GM23338 (cell line): Measurements from ENCODE around the gene SLC13A5. TPM values are rescaled to one million over a fixed set of nuclear protein-coding genes. Genes with fewer than 3 reads are reported as not detected.
A peak's percentile ranks its signal among the peaks of the same experiment; 100 is the strongest.

Experiments
- ATAC-seq: fragments of 200-7000 bp; cut with Tn5 transposase; 3 replicates; pipeline ENCODE4 v1.9.1; 2020
- DNase-seq: peaks from one replicate; pipeline ENCODE4 v3.0.0-alpha.2; 2015; ENCODE audit warnings: low spot score
- H2AFZ ChIP-seq: fragments of 200-600 bp; sonication (generic); 2 replicates; pipeline ENCODE4 v1.8.0; 2016; ENCODE audit warnings: antibody characterized with exemption, mild to moderate bottlenecking, moderate library complexity
- H3F3A ChIP-seq: fragments of 200-600 bp; sonication (generic); replicated peaks from 2 replicates; pipeline ENCODE4 v1.8.0; 2017; ENCODE audit warnings: antibody characterized with exemption, mixed run types, low read depth
- H3K27ac ChIP-seq: fragments of 200-600 bp; sonication (generic); 2 replicates; pipeline ENCODE4 v1.6.1; 2016; ENCODE audit warnings: low read depth
- H3K27me3 ChIP-seq: fragments of 200-600 bp; sonication (generic); 2 replicates; pipeline ENCODE4 v1.8.0; 2016; ENCODE audit warnings: mild to moderate bottlenecking, mixed run types, moderate library complexity; ENCODE audit not compliant: insufficient read depth
- H3K36me3 ChIP-seq: fragments of 200-600 bp; sonication (generic); 2 replicates; pipeline ENCODE4 v1.8.0; 2016; ENCODE audit warnings: mild to moderate bottlenecking; ENCODE audit not compliant: insufficient read depth
- H3K4me1 ChIP-seq: fragments of 200-600 bp; sonication (generic); 2 replicates; pipeline ENCODE4 v1.8.0; 2016; ENCODE audit warnings: mild to moderate bottlenecking, moderate library complexity; ENCODE audit not compliant: insufficient read depth
- H3K4me2 ChIP-seq: fragments of 200-600 bp; sonication (generic); 2 replicates; pipeline ENCODE4 v1.7.1; 2017; ENCODE audit warnings: mixed run types
- H3K4me3 ChIP-seq: fragments of 200-600 bp; sonication (generic); 2 replicates; pipeline ENCODE4 v1.6.1; 2016; ENCODE audit warnings: mixed run types
- H3K79me2 ChIP-seq: fragments of 200-600 bp; sonication (generic); replicated peaks from 2 replicates; pipeline ENCODE4 v1.8.0; 2017; ENCODE audit warnings: mild to moderate bottlenecking; ENCODE audit not compliant: insufficient read depth
- H3K9me2 ChIP-seq: fragments of 200-600 bp; sonication (generic); 2 replicates; pipeline ENCODE4 v1.8.0; 2017; ENCODE audit not compliant: insufficient read depth
- H4K20me1 ChIP-seq: fragments of 200-600 bp; sonication (generic); replicated peaks from 2 replicates; pipeline ENCODE4 v1.8.0; 2017; ENCODE audit warnings: mild to moderate bottlenecking; ENCODE audit not compliant: insufficient read depth
- H3K27ac Mint-ChIP-seq: 2 replicates; pipeline ENCODE4 v1.8.0; 2020; ENCODE audit warnings: inconsistent platforms, mild to moderate bottlenecking, moderate library complexity, mixed read lengths
- H3K27me3 Mint-ChIP-seq: 3 replicates; pipeline ENCODE4 v1.8.0; 2022; ENCODE audit warnings: low read depth, mild to moderate bottlenecking, moderate library complexity, mixed read lengths, inconsistent platforms; ENCODE audit not compliant: insufficient read depth, poor library complexity
- H3K36me3 Mint-ChIP-seq: 3 replicates; pipeline ENCODE4 v1.8.0; 2021; ENCODE audit warnings: low read depth, mild to moderate bottlenecking, inconsistent platforms, moderate library complexity, mixed read lengths
- H3K4me1 Mint-ChIP-seq: 3 replicates; pipeline ENCODE4 v1.8.0; 2020; ENCODE audit warnings: mild to moderate bottlenecking, inconsistent platforms, mixed read lengths
- H3K4me3 Mint-ChIP-seq: 3 replicates; pipeline ENCODE4 v1.8.0; 2021; ENCODE audit warnings: moderate library complexity, mild to moderate bottlenecking, inconsistent platforms, mixed read lengths
- H3K9me3 Mint-ChIP-seq: 3 replicates; pipeline ENCODE4 v1.8.0; 2020; ENCODE audit warnings: moderate library complexity, mild to moderate bottlenecking, inconsistent platforms, mixed read lengths
- CREB1 ChIP-seq: fragments of 250-450 bp; sonication (Bioruptor Pico); IDR thresholded peaks from 2 replicates; pipeline ENCODE4 v1.5.0; 2020; ENCODE audit warnings: low read depth, mild to moderate bottlenecking, moderate library complexity
- ETS1 ChIP-seq: IDR thresholded peaks from 2 replicates; pipeline ENCODE4 v1.6.1; 2016; ENCODE audit warnings: antibody characterized with exemption
- EZH2 ChIP-seq: fragments of 200-600 bp; sonication (generic); IDR thresholded peaks from one replicate; pipeline ENCODE4 v1.8.0; 2017; ENCODE audit warnings: antibody characterized with exemption, mild to moderate bottlenecking, low read depth; ENCODE audit not compliant: unreplicated experiment
- JUNB ChIP-seq: IDR thresholded peaks from one replicate; pipeline ENCODE4 v1.6.1; 2016; ENCODE audit warnings: antibody characterized with exemption; ENCODE audit not compliant: unreplicated experiment
- NANOG ChIP-seq: IDR thresholded peaks from 2 replicates; pipeline ENCODE4 v1.6.1; 2016; ENCODE audit warnings: antibody characterized with exemption, borderline replicate concordance
- POLR2AphosphoS5 ChIP-seq: IDR thresholded peaks from 2 replicates; pipeline ENCODE4 v1.6.1; 2016; ENCODE audit warnings: antibody characterized with exemption, low read depth
- STAT1 ChIP-seq: IDR thresholded peaks from one replicate; pipeline ENCODE4 v1.6.1; 2016; ENCODE audit warnings: antibody characterized with exemption; ENCODE audit not compliant: unreplicated experiment
- ZNF462 ChIP-seq: fragments of 250-450 bp; sonication (Bioruptor Pico); IDR thresholded peaks from 2 replicates; pipeline ENCODE4 v1.5.0; 2020; ENCODE audit warnings: mild to moderate bottlenecking, moderate library complexity
- polyA plus RNA-seq: library from polyadenylated mRNA; unstranded; fragments of >200 nt; fragmentation: Nextera tagmentation; extraction: Ambion mirVana; gene quantifications from 2 replicates; pipeline ENCODE4 v1.2.1, GENCODE V29; 2016
- total RNA-seq: library from RNA; depleted of rRNA; stranded (reverse); fragments of >200 nt; shearing (Covaris generic); gene quantifications from 2 replicates; pipeline ENCODE4 v1.2.3, GENCODE V29; 2014

Gene SLC13A5
- total and polyA plus RNA-seq, 2 experiments from 2014 or later = 1.2 to 2.3 TPM

- Mint-ChIP-seq H3K27ac (peak overlapping the region; percentile 74; the same call in 1 of the 2 replicates), H3K27me3 (peaks cover 19% of the 10 kb centered on the region), H3K36me3 (peaks cover 27% of the 10 kb centered on the region), H3K9me3 (no peaks in the 10 kb centered on the region; the same call in 2 of the 3 replicates), H3K4me3 (peak overlapping the region; percentile 55), H3K4me1 (peaks cover 18% of the 10 kb centered on the region)
- peaks cover 21% of the 10 kb centered on the region for H3K36me3 ChIP-seq
- ATAC-seq (no peak), DNase-seq (no peak)
- H3K79me2 ChIP-seq = peaks cover 30% of the 10 kb centered on the region
- H3F3A ChIP-seq = peaks cover 7% of the 10 kb centered on the region; the same call in 1 of the 2 replicates
- H3K4me2 ChIP-seq = no peak overlapping the region
- H3K9me2 ChIP-seq = no peaks in the 10 kb centered on the region
- peaks cover 3% of the 10 kb centered on the region; the same call in 1 of the 2 replicates for H4K20me1 ChIP-seq
- no peaks in the 10 kb centered on the region for H3K27me3 ChIP-seq
- H3K4me3 ChIP-seq = no peak overlapping the region
- H2AFZ ChIP-seq = no peak overlapping the region
- no peak for TF ChIP-seq STAT1
- TF ChIP-seq ETS1 = no peak
- no peak for TF ChIP-seq JUNB
- no peak for TF ChIP-seq ZNF462
- no peak for TF ChIP-seq NANOG
- TF ChIP-seq POLR2AphosphoS5 = no peak
- no peak for TF ChIP-seq EZH2
- no peak for TF ChIP-seq CREB1 (CRISPR knock-in tag)
- no peak overlapping the region for H3K27ac ChIP-seq
- peaks cover 12% of the 10 kb centered on the region for H3K4me1 ChIP-seq
Observed at GRCh38 chr17:6638046-6638908, 74.9 kb downstream of the SLC13A5 start.
